Renal pelvis (tissue), 12 donors: ENCODE measurements around the gene MMP12. TPM values are rescaled to one million over a fixed set of nuclear protein-coding genes. Genes with fewer than 3 reads are reported as not detected.
A peak's percentile ranks its signal among the peaks of the same experiment; 100 is the strongest.
"Not testable (repeated sequence)": the region's sequence is repeated elsewhere in the genome, so short reads cannot be mapped to it uniquely, and the experiment has no call there.

Experiments used
- DNase-seq: peaks from one replicate; pipeline ENCODE4 v3.0.0-alpha.2; 2013
- long read RNA-seq, 16 experiments: transcript quantifications; one replicate each; lab custom pipeline, GENCODE V29; 2026
- polyA plus RNA-seq, 3 donors: library from polyadenylated mRNA; unstranded; fragments of 120-200 nt; gene quantifications; one replicate each; pipeline ENCODE4 v1.2.1, GENCODE V29; 2013; ENCODE audit not compliant: insufficient read length in 3 of 3

Gene MMP12
- 1 to 10 TPM; 2.4 to 4.7 (median 4.3) TPM for polyA plus RNA-seq
- long read RNA-seq, donor 1: 0 reads
- long read RNA-seq, donor 2: 0 reads
- long read RNA-seq, donor 3: 0 reads
- long read RNA-seq, donor 4: 0 reads
- long read RNA-seq, donor 5: 0 reads
- long read RNA-seq, donor 6: 0 reads
- long read RNA-seq, donor 7: 0 reads
- long read RNA-seq, donor 8: 0 reads
- long read RNA-seq, donor 9, partial matches to known transcripts: 0 of 1 reads
- long read RNA-seq, donor 9, other reads (novel, unspliced or antisense): 0 of 1 reads
- long read RNA-seq, donor 10, partial matches to known transcripts: 0 of 1 reads
- long read RNA-seq, donor 10, other reads (novel, unspliced or antisense): 0 of 1 reads
- long read RNA-seq, donor 11: 0 reads
- long read RNA-seq, donor 12, partial matches to known transcripts: 0 of 1 reads
- long read RNA-seq, donor 12, other reads (novel, unspliced or antisense): 0 of 1 reads
- long read RNA-seq, donor 13, partial matches to known transcripts: 0 of 1 reads
- long read RNA-seq, donor 13, other reads (novel, unspliced or antisense): 0 of 1 reads
- long read RNA-seq, donor 14: 0 reads
- long read RNA-seq, donor 15: 0 reads
- long read RNA-seq, donor 16: 0 reads

DNA sequence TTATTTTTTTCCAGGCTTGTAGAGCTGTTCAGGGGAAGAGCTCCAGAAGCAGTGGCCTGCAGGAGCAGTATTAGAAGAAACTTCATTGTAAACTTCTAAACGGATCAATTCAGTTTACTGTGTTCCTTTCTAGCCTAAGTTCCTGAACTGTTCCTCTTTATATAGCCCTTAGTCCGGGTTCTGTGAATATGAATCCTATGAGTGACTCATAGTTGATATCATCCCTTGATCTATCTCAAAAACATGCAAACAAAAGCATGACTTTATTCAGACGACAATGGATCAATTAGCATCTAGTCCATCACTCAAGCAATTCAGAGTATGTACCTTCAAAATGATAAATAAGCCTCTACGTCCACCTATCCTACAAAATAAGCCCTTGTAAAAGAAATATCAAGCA is at the start of gene MMP12:
TSS of gene MMP12 (minus strand) at position 131 of the 400 bp plus-strand sequence. CDS start at position 86, 45 bp downstream.
- DNase-seq: no peak

DNA sequence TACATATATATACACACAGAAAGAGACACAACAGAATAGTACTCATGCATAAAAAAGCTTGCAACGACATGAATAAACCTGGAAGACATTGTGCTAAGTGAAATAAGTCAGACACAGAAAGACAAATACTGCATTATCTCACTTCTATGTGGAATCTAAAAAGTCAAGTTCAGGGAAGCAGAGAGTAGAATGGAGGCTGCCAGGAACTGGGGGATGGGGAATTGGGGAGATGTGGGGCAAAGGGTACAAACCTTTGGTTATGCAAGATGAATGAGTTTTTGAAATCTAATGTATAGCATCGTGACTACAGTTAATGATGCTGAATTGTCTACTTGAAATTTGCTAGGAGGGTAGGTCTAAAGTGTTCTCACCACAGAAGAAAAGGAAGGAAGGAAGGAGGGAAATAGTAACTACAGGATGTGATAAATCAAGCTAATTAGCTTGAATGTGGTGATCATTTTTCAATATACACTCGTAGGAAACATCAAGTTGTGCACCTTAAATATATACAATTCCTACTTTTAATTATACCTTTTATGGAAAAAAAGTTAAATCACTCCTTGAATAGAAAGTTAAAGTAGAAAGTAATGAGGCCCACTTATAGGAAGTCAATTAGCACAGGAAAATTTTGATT is 46.9 kb upstream of the MMP12 start:
- no peak for DNase-seq

DNA sequence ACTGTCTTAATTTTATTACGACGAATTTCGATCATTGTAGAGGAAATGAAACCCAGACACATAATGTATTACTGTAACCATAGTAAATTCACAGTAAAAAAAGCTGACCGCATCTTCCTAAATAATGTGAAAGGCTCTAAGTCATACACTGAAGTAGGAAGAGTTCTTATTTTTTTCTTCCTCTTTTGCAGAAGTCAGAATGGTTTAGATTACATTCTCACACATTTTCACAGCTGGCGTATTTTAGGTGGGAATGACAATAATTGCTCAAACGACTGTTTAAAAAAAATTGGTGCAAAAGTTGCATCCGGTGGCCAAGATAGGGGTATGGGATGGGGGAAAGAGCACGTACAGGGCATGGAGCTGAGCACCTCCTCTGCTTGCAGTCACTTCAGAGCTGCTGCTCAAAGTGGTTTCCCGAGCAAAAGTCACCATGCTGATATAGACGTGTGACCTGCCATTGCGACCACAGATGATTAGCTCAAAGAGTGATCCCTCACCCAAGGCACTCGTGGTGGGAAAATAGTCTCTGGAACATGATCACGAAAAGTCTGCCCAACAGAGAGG is 45.4 kb upstream of the MMP12 start:
- no peak for DNase-seq

DNA sequence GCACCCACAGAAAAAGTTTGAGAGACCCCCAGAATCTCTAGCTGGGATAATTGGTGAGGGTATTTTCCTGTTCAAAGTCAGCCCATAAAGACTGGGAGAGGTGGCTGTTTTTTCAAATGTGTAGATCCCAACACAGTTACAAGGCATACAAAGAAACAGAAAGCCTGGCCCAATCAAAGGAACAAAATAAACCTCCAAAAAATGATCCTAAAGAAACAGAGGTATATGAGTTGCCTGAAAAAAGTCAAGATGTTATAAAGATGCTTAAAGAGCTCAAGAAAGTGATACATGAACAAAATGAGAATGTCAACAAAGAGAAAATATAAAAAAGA is 40.2 kb upstream of the MMP12 start:
- no peak for DNase-seq

DNA sequence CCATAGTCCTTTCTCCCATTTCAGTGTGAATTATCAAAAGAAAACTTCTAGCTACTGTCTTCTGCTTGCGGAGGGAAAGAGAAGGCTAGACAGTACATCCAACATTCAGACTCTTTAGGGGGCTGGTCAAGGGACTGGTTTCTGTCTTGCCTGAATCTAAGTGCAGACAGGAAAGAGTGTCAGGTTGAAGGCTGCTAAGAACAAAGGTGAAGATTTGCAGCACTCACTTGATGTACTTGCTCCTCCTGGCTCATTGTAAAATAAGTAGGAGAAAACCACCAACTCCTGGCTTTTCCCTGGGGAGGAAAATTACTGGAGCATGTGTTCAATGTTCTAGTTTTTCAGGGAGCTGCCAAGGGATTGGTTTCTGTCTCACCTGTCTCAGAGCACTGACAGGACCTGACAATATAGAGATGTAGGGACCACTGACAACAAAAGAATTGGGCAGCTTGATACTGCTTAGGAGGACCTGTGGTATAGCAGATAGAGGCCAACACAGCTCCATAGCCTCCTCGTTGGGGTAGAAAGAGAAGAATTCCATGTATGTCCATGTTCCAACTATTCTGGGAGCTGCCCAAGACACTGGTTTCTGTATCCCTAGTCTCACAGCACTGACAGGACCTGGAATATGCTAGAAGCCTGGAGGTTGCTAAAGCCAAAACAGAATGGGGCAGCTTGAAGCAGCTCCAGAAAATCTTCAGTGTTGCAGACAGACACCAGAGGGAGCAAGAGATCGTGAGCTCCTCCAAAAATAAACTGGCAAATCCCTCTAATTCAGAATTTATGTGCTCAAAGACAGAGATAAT is 39.7 kb upstream of the MMP12 start:
- no peak for DNase-seq

DNA sequence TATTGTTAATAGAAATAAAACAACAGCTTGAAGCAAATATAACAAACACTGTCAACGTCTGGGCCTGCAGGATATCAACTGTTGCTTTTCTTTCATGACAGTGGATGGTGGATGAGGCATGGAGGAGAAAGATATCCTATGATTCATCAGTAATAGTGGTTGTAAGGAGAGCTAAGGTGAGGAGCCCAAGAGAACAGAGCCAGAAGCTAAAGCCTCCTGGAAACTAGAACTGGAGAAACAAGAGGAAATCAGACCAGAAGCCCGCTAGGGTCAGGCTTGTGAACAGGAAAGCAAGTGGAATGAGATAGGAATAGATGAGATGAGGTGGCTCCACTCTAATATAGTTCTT is 37.7 kb upstream of the MMP12 start:
- no peak for DNase-seq

DNA sequence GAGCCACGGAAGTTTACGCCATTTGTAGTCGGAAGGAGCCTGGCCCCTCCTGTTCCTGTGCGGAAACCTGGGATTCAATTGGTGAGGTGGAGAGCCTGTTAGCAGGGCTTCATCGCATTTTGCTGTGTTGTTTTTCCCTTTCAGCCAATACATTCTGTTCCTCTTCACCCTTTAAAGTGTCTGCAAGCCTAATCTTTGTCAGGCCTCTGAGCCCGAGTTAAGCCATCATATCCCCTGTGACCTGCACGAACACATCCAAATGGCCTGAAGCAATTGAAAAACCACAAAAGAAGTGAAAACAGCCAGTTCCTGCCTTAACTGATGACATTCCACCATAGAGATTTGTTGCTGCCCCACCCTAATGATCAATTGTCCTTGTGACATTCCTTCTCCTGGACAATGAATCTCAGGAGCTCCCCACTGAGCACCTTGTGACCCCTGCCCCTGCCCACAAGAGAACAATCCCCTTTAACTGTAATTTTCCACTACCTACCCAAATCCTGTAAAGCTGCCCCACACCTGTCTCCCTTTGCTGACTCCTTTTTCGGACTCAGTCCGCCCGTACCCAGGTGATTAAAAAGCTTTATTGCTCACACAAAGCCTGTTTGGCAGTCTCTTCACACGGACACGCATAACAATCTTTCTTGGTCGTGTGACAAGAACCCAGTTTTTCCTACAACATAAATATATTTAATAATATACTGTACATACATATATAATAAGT is 37.1 kb upstream of the MMP12 start:
- no peak for DNase-seq

DNA sequence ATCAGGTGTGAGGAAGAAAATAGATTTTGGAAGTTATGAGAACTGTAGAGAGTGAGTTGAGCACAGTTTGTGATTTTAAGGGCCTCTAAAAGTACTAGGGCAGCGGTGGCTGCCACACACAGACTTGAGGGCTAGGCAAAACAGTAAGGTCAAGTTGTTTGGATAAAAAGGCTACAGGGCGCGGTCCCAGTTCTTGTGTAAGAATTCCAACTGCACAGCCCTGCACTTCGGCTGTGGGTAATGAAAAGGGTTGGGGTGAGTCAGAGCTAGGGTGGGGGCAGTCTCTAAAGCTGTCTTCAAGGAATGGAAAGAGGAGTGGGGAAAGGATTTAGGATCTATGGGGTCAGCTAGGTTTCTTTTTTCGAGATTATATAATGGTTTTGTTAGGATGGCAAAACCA is 31.1 kb upstream of the MMP12 start:
- not testable (repeated sequence) for DNase-seq

DNA sequence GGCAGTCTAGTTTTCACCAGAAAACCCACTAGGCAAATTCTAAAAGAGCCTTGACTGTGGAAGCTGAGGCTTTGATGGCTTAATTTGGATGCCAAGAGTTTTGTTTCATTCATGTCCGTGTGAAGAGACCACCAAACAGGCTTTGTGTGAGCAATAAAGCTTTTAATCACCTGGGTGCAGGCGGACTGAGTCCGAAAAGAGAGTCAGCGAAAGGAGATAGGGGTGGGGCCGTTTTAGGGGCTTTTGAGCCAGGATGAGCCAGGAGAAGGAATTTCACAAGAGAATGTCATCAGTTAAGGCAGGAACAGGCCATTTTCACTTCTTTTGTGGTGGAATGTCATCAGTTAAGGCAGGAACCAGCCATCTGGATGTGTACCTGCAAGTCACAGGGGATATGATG is 29.1 kb upstream of the MMP12 start:
- not testable (repeated sequence) for DNase-seq

DNA sequence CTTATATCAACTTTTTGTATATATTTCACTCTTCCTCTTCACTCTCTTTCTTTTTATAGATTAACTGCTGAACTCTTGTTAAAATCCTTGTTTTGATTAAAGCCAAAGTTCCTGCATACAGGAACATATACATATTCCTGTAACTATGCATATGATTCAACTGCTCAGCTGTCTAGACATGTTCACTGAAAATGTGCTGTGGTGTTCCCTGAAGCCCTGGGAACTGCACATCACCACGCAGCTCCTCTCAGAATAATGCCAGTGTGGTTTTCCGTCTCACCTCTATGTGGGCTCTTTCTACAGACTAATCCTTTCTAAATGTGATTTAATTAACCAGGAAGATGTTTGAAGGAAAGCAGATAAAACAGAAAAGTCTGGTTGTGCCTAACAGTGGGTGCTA is 25.6 kb upstream of the MMP12 start:
- DNase-seq: no peak

DNA sequence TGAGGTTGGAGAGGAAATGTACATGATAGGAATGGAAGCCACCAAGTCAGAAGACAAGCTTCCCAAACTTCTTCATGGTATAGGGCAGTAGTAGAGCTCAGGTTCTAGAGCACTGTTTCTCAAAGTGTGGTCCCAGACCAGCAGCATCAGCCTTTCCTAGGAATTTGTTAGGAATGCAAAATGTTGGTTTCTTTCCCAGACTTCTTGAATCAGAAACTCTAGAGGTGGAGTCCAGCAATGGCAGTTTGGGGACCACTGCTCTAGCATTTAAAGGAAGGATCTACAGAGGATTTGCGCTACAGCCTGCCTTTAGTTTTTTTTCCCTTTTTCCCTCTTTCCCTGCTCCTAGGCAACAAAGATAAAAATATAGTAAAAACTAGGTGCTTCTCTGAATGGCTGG is 17.0 kb upstream of the MMP12 start:
- DNase-seq: no peak

DNA sequence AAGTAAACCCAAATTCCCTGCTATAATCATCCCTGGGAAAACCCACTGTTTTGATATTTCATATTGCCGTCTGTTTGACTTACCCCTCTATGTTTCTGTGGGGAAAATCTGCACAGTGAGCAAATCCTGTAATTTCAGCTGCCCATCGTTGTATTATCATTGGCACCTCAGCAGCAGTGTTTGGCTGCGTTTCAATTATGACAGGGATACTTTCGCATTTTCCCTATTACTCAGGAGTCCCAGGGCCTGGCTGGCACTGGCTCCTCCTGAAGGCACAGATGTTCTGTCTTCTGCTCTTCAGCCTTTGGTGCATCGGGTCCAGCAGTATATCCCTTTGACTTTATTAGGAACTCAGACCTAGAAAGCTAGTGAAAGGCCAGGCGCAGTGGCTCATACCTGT is 12.2 kb upstream of the MMP12 start:
- no peak for DNase-seq

DNA sequence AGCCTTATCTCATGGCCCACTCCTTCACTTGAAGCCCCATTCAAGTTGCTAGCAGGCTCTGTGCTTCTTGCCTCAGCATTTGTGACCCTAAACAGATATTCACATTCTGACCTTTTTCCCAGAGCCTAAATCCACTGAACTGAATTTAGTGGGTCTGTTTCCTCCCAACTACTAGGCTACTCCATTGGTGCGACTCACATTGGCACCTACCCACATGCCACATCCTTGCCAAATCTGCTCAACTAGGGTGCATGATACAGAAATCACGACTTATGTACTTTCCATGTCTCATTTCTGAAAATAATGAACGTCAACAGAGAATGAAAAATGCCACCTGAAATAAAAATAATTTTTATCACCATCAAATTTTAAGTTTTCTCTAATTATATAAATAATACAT is 8.4 kb upstream of the MMP12 start:
- no peak for DNase-seq

DNA sequence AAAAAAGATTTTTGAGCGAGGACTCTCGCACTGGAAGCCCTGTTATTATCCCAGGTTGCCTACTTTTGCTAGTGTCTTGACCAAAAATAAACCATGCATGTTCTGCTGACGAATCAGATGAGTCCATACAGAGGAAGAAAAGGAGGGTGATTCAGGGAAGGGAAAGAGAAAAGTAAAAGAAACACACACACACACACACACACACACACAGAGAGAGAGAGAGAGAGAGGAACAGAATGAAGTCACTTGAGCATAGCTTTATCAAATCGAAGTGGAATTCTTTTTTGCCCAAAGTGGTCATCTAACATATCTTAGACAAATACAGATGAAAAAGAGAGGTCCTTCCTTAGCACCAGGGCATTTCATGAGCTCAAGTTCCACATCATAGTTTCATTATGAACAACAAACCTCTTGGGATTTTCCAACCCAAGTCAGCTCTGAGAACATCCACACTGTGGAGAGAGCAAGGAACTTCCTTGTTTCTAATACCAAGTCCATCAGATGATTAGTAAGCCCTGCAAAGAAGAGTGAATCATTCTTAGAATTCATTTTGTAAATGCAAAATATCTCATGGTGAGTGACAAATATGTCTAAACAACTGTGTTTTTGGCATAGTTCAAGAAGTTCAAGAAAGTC is 7.7 kb upstream of the MMP12 start:
- no peak for DNase-seq

DNA sequence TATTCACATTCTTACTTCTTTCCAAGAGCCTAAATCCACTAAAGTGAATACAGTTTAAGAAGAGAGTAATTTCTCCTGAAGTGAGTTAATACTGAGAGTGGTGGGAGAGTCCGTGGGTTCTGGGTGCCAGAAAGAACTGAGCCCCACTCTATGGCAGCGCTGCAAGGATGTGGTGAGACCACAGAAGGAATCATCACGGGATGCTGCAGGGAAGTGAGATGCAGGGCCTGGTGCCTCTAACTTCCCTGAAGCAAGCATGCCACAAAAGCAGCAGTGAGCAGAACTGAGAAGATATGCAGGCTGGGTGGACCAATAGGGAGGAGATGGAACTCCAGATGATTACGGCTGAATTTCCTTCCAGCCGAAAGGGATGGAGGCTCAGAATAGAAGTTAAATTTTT is 5.0 kb upstream of the MMP12 start:
- no peak for DNase-seq

DNA sequence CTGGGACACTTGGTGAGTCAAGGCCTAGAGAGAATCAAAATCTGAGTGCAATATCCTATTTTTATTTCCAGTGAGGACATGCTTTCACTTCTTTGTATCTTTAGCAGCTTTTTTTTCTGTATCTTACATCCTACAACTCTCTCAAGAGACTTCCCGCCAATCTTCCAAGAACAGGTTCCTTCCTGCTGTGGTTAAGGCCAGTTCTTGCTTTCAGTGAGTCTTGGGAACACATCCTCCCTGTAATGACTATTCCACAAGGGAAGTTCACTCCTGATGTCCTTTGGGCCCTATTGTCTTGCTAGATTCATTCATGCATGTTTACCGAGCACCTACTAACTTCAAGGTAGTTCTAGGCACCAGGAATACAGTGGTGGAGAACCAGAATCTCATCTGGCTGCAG is 3.8 kb upstream of the MMP12 start:
- no peak for DNase-seq

DNA sequence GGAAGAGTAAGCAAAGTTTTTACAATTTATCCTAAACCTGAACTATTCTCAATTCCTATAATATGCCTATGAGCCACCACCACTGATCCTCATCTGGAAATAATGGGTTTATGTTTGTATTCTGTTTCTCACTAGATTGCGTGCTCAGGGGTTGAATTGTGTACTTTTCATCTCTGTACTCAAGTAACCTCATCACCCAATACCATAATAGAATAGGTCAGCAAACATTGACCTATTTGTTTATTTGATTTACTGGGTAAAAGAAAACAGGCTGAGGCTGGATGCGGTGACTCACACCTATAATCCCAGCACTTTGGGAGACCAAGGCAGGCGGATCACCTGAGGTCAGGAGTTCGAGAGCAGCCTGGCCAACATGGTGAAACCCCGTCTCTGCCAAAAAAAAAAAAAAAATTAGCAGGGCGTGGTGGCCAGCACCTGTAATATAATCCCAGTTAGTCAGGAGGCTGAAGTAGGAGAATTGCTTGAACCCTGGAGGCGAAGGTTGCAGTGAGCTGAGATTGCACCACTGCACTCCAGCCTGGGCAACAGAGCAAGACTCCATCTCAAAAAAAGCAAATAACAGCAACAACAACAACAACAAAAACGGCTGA is 5.3 kb downstream of the MMP12 start:
- not testable (repeated sequence) for DNase-seq

DNA sequence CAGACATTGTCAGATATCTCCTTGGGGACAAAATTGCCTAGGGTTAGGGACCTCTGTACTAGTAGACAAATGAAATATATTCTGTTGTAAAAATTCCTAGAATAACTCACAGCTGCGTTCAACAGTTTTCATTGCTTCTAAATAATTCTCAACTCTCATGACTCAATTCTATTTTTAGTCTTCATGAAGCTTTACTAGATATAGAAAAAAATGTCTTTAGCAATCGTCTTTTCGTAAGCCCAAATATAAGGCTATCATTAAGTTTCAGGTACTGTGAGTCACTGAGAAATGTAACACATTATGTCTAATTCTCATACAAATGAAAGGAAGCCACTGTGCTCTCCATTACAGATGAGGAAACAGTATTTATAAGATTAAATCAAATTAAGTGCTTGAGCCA is 6.4 kb downstream of the MMP12 start:
- peak; percentile 16 for DNase-seq

DNA sequence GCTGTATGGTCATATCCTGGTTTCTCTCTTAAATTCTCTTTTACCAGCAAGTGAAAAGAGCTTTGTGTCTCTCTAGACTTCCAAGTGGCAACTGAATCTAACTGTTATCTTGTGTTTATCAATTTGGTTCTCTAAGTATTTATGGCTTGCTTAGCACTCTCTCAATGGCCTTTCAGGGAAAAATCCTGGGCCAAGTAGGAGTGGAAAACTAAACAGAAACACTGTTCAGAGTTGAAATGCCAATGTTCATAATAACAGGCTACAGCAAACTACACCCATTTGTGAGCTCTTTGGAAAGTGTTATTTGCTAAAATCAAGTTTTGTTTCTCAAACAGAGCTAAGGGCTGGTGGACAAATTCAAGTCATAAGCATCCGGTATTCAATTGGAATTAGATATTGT is 10.1 kb downstream of the MMP12 start:
- DNase-seq: no peak

DNA sequence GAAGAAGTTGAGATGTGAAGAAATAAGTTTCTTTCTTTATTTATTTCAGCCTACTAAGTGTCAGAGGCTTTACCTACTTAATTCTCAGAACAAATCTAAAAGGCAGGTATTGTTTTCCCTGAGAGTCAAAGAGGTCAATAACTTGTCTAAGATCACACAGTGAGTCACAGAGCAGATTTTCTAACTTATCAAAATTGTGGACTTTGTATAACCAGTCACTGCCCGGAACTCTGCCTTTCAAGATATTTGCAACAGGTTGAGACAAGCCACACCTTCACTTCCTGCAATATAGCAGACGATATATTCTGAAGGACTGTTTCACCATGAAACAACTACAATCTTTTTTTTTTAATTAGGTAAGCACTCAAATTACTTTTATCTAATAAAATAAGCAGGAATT is 20.8 kb downstream of the MMP12 start:
- DNase-seq: no peak

DNA sequence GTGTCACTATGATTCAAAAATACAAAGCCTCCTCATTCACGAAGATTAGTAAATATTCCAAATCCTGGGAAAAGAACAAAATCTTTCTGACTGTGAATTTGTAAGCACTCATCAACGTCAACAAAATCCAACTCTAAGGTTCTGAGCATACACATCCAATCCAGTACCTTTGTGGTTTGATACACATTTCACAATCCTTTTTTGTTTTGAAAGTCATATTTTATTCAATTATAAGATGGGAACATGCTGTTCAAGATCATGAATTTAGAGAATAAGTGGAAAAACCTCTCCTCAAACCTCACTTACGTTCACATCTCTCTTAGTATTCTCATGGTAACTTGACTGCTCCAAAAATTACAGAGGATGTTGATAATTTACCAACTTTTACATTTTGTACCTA is 21.7 kb downstream of the MMP12 start:
- no peak for DNase-seq
